GM08714 (cell line): ENCODE results near the gene POLA1.

ENCODE experiments used
- H3K4me3 ChIP-seq: fragments of 200-500 bp; sonication (Bioruptor generic); 2 replicates; pipeline ENCODE4 v1.5.1; 2014; ENCODE audit warnings: mild to moderate bottlenecking, low read length, inconsistent platforms
- ZNF274 ChIP-seq: IDR thresholded peaks from 2 replicates; pipeline ENCODE4 v1.6.1; 2012; ENCODE audit warnings: mild to moderate bottlenecking, low read depth, low read length

POLA1 gene

GRCh38 chrX:25029288-25029825 is 335.6 kb downstream of the POLA1 start:
- H3K4me3 ChIP-seq: no peak overlapping the region
- TF ChIP-seq ZNF274: no peak

- no peak for TF ChIP-seq ZNF274
- no peak overlapping the region for H3K4me3 ChIP-seq
These were observed 341.2 kb downstream of the POLA1 start for GRCh38 chrX:25034889-25035288.

DNA sequence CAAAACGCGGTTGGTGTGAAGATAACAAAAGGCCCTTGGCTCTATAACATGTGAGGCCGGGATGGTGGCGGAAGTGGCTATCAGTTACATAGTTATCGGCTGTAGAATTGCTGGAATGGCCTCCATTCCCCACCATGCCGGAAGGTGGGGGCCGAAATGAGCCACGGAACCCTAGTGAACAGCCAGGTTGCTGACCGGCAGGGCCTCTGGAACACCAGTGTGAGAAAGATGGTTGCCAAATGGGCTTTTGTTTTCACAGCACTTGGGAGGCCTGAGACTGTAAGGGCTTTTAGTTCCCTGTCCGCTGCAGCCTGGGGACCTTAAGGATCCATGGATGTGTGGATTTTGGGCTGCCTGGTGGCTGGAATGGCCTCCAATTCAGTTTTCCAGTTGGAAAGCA is 345.3 kb downstream of the POLA1 start:
- no peak for TF ChIP-seq ZNF274
- no peak overlapping the region for H3K4me3 ChIP-seq

- no peak for TF ChIP-seq ZNF274
These were observed 349.5 kb downstream of the POLA1 start for GRCh38 chrX:25043192-25043591.

More at GRCh38 chrX:25043192-25043591, 349.5 kb downstream of the POLA1 start:
- no peak overlapping the region for H3K4me3 ChIP-seq
